Stimulated activated naive CD4-positive, alpha-beta T cell (primary cell): ENCODE data around the gene EMILIN1.
A peak's percentile ranks its signal among the peaks of the same experiment; 100 is the strongest.

ENCODE experiments used
- DNase-seq, 6 experiments: peaks; one replicate each; lab custom pipeline; 2025; lab: John Stamatoyannopoulos, UW

EMILIN1 gene

GRCh38 chr2:27080140-27080469 is 1.7 kb downstream of the EMILIN1 start:
- DNase-seq: no peak

- no peak for DNase-seq
Observed at GRCh38 chr2:27080603-27080936, 2.2 kb downstream of the EMILIN1 start.

GRCh38 chr2:27081984-27082772 is 3.8 kb downstream of the EMILIN1 start:
- DNase-seq: no peak

GRCh38 chr2:27082773-27083409 is 4.5 kb downstream of the EMILIN1 start:
- no peak for DNase-seq

- no peak for DNase-seq
Observed at GRCh38 chr2:27083410-27084296, 5.2 kb downstream of the EMILIN1 start.

- DNase-seq: no peak
Observed at GRCh38 chr2:27084297-27085061, 6.1 kb downstream of the EMILIN1 start.

GRCh38 chr2:27085062-27085672 is 6.8 kb downstream of the EMILIN1 start:
- DNase-seq: no peak

GRCh38 chr2:27085673-27086089 is 7.3 kb downstream of the EMILIN1 start:
- DNase-seq: peak in 4 of 6 experiments; percentile 17 to 52 (median 34)

- DNase-seq: peak; percentile 94 to 98 (median 96)
Observed at GRCh38 chr2:27086090-27086723, 7.8 kb downstream of the EMILIN1 start.

GRCh38 chr2:27086724-27087593 is 8.5 kb downstream of the EMILIN1 start, which contains the start of gene KHK:
TSS of gene KHK (plus strand) at chr2:27086772. CDS start at chr2:27087260, 488 bp downstream.
- DNase-seq: peak in 1 of 6 experiments; percentile 30

GRCh38 chr2:27087823-27088410 is 9.5 kb downstream of the EMILIN1 start:
- DNase-seq: no peak

- no peak for DNase-seq
Observed at GRCh38 chr2:27088634-27089033, 10.2 kb downstream of the EMILIN1 start.

GRCh38 chr2:27089111-27089954 is 10.9 kb downstream of the EMILIN1 start:
- no peak for DNase-seq

GRCh38 chr2:27091746-27092695 is 13.6 kb downstream of the EMILIN1 start:
- DNase-seq: no peak

GRCh38 chr2:27092696-27093429 is 14.4 kb downstream of the EMILIN1 start:
- DNase-seq: no peak
